ENCODE results near the gene ILF3. TPM values are rescaled to one million over a fixed set of nuclear protein-coding genes. Genes with fewer than 3 reads are reported as not detected.
"Not testable (repeated sequence)": the region's sequence is repeated elsewhere in the genome, so short reads cannot be mapped to it uniquely, and the experiment has no call there.

ILF3 gene
- total RNA-seq, 4 donors from 2014 or later = 71.8 to 122 (median 97.3) TPM

DNA sequence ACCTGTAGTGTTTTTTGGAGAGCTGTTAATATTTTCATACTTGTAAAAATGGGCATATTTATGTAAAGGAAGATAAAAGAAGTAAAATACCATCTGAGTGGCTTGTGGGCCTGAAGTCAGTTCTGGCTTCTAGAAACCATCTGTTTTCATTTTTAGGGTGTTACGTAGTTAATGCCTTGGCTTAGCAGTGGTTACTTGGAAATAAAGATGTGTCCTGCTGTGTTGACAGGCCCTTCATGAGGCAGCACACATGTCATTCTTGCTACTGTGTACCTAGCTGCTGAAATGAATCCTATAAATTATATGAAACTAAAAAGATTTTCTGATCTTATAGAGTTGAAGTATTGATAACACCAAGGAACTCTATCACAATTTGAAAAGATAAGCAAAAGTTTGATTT is 16.0 kb downstream of the ILF3 start:
- intact Hi-C loops (cut with DNase I; ENCODE audit: low total_unique reads) = loop anchor here (10.0 kb wide), 1 partner anchor 1525 kb away; the partner anchor contains the start of gene ZNF317
- DNase-seq (ENCODE audit: low spot score in 2 of 2) = no peak
- TF ChIP-seq POLR2A (IDR thresholded peaks at IDR 0.05) = no peak
- TF ChIP-seq, protein P1, sequence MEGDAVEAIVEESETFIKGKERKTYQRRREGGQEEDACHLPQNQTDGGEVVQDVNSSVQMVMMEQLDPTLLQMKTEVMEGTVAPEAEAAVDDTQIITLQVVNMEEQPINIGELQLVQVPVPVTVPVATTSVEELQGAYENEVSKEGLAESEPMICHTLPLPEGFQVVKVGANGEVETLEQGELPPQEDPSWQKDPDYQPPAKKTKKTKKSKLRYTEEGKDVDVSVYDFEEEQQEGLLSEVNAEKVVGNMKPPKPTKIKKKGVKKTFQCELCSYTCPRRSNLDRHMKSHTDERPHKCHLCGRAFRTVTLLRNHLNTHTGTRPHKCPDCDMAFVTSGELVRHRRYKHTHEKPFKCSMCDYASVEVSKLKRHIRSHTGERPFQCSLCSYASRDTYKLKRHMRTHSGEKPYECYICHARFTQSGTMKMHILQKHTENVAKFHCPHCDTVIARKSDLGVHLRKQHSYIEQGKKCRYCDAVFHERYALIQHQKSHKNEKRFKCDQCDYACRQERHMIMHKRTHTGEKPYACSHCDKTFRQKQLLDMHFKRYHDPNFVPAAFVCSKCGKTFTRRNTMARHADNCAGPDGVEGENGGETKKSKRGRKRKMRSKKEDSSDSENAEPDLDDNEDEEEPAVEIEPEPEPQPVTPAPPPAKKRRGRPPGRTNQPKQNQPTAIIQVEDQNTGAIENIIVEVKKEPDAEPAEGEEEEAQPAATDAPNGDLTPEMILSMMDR (IDR thresholded peaks at IDR 0.05) = no peak
- 54 to 68% methylated on average over 1 of the region's 1 CpG for WGBS, 2 donors
- H3K4me3 ChIP-seq (ENCODE audit: low read depth, poor library complexity, severe bottlenecking) = no peak overlapping the region

DNA sequence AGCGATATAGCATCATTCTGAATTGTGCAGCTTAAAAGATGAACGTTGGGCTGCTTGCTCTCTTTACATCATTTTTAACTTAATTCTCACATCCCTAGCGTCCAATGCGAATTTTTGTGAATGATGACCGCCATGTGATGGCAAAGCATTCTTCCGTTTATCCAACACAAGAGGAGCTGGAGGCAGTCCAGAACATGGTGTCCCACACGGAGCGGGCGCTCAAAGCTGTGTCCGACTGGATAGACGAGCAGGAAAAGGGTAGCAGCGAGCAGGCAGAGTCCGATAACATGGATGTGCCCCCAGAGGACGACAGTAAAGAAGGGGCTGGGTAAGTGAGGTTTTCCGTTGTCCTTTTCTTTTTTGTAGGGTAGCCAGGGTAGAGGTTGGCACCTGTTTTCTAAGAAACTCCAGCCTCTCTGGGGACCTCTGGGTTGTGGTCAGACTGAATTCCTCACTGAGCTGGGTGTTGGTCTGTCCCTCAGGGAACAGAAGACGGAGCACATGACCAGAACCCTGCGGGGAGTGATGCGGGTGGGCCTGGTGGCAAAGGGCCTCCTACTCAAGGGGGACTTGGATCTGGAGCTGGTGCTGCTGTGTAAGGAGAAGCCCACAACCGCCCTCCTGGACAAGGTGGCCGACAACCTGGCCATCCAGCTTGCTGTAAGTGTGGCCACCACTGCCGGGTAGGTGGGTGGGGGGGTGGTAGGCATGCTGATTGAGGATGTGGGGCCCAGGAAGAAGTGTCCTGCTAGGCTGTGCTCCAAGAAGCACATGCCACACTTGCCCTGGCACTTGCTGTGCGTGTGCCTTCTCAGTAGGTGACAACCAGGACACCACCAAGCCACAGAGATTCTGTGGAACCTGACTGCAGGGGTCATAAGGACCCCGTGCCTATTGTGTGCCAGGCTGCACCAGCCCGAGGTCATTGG is 17.0 kb downstream of the ILF3 start:
- WGBS, 2 donors = 89% methylated on average over 24 of the region's 24 CpGs
- H3K4me3 ChIP-seq (ENCODE audit: low read depth, poor library complexity, severe bottlenecking) = no peak overlapping the region
- intact Hi-C loops (cut with DNase I; ENCODE audit: low total_unique reads) = loop anchor here (10.0 kb wide), 1 partner anchor 1526 kb away; the partner anchor contains the start of gene ZNF317
- DNase-seq (ENCODE audit: low spot score in 2 of 2) = no peak
- no peak for TF ChIP-seq POLR2A (IDR thresholded peaks at IDR 0.05)
- TF ChIP-seq, protein P1 (IDR thresholded peaks at IDR 0.05) = no peak

DNA sequence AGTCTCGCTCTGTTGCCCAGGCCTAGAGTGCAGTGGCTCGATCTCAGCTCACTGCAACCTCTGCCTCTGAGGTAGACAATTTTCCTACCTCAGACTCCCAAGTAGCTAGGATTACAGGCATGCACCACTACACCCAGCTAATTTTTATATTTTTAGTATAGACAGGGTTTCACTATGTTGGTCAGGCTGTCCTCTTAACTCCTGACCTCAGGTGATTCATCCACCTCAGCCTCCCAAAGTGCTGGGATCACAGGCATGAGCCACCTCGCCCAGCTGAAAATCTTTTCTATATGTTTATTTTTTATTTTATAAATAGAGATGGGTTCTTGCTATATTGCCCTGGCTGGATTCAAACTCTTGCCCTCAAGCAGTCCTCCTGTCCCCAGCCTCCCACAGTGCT is 17.8 kb downstream of the ILF3 start:
- intact Hi-C loops (cut with DNase I; ENCODE audit: low total_unique reads) = loop anchor here (10.0 kb wide), 1 partner anchor 1527 kb away; the partner anchor contains the start of gene ZNF317
- not testable (repeated sequence) for DNase-seq (ENCODE audit: low spot score in 2 of 2); H3K4me3 ChIP-seq (ENCODE audit: low read depth, poor library complexity, severe bottlenecking)
- WGBS, 2 donors = 93 to 94% methylated on average over 3 of the region's 3 CpGs

DNA sequence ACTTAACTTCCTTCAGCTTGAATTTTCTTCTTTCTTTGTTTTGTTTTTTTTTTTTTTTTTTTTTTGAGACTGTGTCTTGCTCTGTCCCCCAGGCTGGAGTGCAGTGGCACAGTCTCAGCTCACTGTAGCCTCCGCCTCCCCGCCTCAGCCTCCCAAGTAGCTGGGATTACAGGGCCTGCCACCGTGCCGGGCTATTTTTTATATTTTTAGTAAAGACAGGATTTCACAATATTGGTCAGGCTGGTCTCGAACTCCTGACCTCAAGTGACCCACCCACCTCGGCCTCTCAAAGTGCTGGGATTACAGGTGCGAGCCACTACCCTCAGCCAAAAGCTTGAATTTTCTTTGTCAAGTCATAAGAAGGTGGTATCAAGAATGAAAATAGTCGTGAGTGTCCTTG is 21.1 kb downstream of the ILF3 start:
- not testable (repeated sequence) for H3K4me3 ChIP-seq (ENCODE audit: low read depth, poor library complexity, severe bottlenecking); DNase-seq (ENCODE audit: low spot score in 2 of 2)
- 88 to 94% methylated on average over 8 of the region's 8 CpGs for WGBS, 2 donors
- intact Hi-C loops (cut with DNase I; ENCODE audit: low total_unique reads) = loop anchor here (10.0 kb wide), 1 partner anchor 1530 kb away; the partner anchor contains the start of gene ZNF317

DNA sequence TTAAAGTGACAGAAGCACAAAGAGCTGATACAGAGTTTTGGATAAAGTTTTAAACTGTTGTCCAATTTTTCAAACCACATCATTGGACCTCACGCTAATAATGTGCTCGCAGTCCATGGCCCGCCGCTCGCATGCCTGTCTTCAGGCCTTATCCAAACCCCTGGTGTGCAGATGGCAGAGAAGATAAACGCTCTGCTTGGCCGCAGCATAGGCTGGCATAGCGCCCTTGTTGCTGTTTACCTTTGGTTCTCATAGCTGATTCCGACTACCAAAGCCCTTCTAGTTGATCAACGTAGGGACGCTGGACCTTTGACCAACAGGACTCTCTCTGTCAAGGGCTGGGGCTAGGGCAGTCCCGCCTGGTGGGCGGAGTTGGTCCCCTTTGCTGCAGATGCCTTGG is 23.6 kb downstream of the ILF3 start:
- TF ChIP-seq, protein P1 (IDR thresholded peaks at IDR 0.05) = no peak
- no peak for TF ChIP-seq POLR2A (IDR thresholded peaks at IDR 0.05)
- DNase-seq (ENCODE audit: low spot score in 2 of 2) = no peak
- intact Hi-C loops (cut with DNase I; ENCODE audit: low total_unique reads) = loop anchor here (10.0 kb wide), 1 partner anchor 1533 kb away; the partner anchor contains the start of gene ZNF317
- no peak overlapping the region for H3K4me3 ChIP-seq (ENCODE audit: low read depth, poor library complexity, severe bottlenecking)
- 89 to 90% methylated on average over 13 of the region's 13 CpGs for WGBS, 2 donors

DNA sequence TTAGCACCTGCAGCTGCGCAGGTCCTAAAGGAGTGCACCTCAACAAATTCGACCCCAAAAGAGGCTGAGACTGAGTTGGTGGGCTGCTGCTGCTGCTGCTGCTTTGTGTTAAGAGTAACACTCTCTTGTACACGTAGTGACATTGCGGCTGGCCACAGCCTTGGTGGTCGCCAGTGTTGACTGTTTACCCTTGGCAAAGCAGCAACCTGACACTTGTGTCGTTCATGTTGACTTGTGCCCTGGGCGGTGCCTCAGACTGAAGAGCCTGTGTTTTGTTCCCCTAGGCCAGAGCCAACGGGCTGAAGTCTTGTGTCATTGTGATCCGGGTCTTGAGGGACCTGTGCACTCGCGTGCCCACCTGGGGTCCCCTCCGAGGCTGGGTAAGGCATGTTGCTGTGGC is 24.7 kb downstream of the ILF3 start:
- intact Hi-C loops (cut with DNase I; ENCODE audit: low total_unique reads) = loop anchor here (10.0 kb wide), 1 partner anchor 1534 kb away; the partner anchor contains the start of gene ZNF317
- no peak for DNase-seq (ENCODE audit: low spot score in 2 of 2)
- H3K4me3 ChIP-seq (ENCODE audit: low read depth, poor library complexity, severe bottlenecking) = no peak overlapping the region
- 92 to 96% methylated on average over 12 of the region's 12 CpGs for WGBS, 2 donors
- TF ChIP-seq, protein P1 (IDR thresholded peaks at IDR 0.05) = no peak
- no peak for TF ChIP-seq POLR2A (IDR thresholded peaks at IDR 0.05)

Data from lower leg skin (tissue), 4 donors.